ENCODE measurements around the gene PTK6.
"Not testable (repeated sequence)": the region's sequence is repeated elsewhere in the genome, so short reads cannot be mapped to it uniquely, and the experiment has no call there.

The PTK6 gene

DNA sequence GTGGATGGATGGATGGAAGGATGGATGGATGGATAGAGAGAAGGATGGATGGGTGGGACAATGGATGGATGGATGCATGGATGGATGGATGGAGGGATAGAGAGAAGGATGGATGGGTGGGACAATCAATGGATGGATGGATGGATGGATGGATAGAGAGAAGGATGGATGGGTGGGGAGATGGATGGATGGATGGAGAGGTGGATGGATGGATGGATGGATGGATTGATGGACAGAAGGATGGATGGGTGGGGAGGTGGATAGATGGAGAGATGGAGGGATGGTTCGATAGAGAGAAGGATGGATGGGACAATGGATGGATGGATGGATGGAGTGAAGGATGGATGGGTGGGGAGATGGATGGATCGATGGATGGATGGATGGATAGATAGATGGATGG, 44.7 kb downstream of the PTK6 start:
- no peak for ATAC-seq

DNA sequence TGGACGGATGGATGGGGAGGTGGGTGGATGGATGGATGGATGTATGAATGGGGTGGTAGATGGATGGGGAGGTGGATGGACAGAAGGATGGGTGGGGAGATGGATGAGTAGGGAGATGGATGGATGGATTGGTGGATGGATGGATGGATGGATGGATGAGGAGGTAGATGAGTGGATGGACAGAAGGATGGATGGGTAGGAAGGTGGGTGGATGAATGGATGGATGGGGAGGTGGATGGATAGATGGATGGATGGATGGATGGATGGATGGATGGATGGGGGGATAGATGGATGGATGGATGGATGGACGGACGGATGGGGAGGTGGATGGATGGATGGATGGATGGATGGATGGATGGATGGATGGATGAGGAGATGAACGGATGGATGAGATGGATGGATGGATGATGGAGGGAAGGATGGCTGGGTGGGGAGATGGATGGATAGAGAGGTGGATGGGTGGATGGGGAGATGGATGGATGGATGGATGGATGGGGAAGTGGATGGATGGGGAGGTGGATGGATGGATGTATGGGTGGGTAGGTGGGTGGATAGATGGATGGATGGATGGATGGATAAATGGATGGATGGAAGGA, 45.4 kb downstream of the PTK6 start:
- no peak for ATAC-seq

DNA sequence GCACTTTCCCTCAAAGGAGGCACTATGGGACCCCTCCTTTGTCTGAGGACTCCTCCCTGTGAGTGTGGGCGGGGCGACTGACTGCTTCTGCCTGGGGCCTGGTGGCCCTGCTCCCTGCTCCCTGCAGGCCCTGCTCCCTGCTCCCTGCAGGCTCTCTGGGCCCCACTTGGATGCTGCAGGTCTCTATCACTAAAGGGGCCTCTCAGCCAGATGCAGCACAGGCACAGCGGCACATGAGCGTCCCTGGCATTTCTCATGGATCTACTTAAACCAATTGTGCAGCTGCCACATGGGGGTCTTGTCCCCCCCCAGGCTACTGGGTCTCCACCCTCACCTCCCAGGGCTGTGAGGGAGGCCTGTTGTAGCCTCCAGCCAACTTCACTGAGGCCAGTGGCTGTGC, 46.1 kb downstream of the PTK6 start:
- no peak for ATAC-seq

DNA sequence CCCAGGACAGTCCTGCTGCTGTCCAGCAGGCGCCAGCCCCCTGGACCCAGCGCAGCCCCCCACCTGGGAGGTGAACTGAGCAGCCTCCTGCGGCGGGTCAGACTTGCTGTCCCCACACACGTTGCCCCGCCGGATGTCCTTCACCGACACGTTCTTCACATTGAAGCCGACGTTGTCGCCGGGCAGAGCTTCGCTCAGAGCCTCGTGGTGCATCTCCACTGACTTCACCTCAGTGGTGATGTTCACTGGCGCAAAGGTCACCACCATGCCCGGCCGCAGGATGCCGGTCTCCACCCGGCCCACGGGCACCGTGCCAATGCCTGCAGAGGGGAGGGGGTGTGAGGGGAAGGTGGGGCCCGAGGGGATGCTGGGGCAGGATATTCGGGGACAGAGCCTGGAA, 46.8 kb downstream of the PTK6 start:
- no peak for ATAC-seq

DNA sequence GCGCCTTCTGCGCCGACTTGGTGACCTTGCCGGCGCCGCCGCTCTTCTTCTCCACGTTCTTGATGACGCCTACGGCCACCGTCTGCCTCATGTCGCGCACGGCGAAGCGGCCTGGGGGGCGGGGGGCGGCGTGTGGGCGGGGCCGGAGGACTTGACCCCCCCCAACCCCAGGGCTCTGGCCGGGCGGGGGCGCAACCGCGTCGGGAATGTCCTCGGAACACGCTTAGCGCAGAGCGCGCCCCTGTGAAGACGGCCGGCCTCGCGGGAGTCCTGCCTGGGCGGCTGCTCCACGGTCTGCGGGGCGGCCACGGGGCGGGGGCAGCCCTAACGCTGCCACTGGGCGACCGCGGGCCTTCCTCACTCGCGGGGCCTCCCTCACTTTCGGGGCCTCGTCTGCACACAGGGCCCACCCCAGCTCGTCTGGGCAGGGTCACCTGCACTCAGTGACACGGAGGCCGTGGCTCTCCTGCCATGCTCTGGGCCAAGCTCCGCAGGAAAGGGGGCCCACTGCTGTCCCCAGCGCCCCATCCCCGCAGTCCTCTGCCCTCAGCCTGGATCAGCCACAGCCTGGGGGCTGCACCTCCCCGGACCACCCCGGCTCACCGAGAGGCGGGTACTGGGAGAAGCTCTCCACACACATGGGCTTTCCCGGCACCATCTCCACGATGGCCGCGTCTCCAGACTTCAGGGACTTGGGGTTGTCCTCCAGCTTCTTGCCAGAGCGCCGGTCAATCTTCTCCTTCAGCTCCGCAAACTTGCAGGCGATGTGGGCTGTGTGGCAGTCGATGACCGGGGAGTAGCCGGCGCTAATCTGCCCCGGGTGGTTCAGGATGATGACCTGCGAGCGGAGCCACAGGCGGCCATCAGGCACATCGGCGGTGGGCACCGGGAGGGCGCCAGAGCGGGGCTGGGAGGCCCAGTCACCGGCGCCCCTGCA, 48.6 kb downstream of the PTK6 start:
- ATAC-seq, result no peak

DNA sequence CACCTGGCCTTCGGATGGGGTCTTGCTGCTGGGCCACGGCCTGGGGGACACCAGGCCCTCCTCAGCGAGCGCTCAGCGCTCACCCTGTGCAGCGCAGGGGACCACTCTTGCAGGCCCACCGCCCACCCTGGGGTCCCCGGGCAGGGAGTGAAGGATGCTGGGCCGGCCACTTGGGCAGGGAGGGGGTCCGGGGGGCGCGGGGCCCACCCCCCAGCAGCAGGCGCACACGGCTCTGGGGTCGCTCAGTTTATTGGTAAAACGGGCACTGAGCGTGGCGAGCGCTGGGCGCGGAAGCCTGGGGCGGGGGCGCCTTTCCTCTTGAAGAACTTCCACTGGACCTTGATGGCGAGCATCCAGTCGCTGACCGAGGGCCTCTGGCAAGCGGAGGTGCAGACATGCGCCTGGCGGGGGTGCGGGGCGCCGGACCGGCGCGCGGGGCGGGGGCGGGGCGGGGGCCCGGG, 49.4 kb downstream of the PTK6 start:
- ATAC-seq, result no peak

DNA sequence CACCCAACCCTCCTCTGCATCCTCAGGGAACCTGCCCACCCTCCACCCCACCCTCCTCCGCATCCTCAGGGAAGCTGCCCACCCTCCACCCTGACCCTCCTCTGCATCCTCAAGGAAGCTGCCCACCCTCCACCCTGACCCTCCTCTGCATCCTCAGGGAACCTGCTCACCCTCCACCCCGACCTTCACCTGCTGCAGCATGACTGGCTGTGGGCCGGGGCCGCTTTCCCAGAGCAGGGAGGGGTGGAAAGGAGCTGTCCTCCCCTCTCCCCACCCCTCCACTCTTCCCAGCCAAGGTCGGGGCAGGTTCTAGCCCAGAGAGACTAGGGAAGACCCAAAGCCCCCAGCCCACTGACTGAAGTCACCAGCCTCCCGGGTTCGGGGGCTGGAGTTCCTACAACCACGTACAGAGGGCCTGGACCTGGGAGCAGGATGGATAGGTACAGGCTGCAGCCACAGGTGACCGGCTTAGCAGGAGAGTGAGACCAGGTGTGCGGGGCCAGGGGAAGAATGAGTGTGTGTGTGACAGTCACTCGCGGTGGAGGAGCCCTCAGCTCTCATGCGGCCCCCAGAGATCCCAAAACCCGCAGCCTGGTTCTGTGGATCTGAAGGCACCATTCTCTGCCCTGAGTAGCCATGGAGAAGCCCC, 49.9 kb downstream of the PTK6 start:
- no peak for ATAC-seq

DNA sequence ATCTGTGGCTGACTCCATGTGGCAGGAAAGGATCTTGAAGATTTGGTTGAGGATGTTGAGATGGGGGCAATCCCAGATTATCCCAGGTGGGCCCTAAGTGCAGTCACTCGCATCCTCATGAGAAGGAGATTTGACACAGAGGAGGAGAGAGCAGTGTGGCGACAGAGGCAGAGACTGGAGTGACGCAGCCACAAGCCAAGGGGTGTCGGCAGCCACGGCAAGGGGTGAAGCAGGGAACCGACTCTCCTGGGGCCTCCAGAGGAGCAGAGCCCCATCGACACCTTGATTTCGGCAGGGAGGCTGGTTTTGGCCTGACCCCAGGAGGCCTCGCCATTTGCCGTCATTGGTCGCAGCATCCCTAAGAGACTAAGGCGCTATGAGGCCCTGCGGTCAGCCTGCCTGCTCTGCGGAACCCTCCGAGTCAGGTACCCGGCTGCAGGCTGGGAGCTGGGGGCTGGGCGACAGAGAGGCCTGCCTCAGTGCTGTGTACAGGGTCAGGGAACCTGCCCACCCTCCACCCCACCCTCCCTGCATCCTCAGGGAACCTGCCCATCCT, 50.8 kb downstream of the PTK6 start:
- no peak for ATAC-seq

DNA sequence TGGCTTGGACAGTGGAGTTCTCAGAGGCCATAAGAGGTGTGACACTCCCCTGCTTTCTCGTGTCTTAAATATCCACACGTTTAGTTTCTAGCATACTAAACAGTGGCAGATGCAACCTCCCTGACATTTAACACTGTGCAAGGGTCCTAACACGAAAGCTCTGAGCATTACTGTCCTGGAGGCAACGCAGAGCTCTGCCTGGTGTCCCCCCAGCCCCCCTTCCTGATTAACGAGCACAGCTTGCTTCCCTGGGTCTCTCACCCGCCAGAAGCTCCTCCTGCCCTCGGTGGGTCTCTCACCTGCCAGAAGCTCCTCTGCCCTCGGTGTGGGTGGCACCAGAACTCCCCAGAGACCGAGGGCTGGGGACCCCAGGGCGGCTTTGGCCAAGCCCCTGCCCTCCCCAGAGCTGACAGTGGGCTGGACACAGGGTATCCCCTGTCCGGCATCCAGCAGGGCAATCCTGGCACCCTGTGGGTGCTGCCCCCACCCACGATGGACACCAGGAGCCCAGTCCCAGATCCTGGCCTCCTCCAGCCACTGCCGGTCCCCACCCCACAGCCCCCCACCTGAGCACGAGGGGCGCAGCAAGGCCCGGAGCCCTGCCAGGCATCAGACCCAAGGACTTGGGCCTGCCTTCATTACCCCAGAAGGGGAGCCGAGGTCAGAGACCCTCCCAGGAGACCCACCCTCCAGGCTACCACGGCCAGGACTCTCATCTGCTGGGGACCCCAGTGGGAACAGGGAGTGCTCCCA, 52.3 kb downstream of the PTK6 start:
- ATAC-seq, result no peak

DNA sequence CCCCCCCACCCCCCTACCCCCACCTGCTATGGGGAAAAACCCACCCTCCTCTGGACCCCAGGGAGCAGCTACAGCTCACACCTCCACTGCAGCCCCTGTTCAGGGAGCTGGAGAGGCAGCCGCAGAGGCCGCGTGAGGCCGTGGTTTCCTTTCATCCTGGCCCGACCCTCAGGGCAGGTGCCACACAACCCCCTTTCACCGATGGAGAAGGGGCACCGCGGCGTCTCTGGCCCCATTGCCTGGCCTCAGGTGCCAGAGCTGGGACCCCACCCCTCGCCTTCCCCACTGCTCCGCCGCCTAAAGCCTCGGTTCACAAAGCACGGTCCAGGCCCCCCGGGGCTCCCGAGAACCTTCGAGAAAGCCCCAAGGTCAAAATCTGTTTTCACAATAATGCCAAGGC, 52.9 kb downstream of the PTK6 start:
- ATAC-seq, result no peak

DNA sequence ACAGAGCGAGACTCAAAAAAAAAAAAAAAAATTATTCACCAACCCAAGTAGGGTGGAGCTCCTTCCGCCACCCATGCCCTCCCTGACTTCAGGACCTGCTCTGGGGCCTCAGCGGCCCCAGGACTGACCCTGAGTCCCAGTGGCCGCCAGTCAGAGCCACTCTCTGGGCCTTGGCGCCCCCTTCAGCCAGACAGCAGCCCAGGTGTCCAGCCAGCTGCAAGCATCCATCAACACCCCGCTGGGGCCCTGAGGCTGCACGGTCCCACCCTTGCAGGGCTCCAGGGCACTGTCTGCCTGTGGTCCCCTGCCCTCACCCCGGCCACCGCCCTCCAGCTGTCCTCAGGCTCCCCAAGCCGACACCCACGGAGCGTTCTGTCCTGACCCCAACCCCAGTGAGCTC, 53.3 kb downstream of the PTK6 start:
- ATAC-seq, result no peak

DNA sequence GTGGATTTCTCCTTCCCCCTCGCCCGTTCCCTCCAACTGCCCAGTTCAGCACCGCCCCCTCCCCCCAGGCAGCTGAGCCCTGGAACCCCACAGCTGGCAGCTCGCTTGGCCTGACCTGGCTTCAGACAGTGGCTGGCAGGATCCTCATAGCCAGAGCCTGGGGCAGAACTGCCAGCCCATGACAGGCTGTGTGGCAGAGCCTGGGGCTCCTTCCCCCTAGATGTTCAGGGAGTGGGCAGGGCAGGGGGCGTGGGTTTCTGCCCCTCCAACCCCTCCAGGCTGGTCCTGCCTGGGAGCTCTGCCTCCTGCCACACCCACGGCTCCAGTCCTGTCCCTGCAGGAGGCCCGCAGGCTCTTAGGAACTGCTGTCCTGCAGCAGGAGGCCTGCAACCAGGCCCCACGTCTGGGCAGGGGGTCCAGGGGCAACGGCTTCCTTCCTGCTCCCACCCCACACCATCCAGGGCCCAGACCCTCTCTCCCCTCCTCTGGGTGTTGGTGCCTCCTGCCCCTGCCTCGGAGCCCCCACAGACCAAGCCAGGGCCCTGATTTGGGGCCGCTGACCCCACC, 55.1 kb downstream of the PTK6 start:
- ATAC-seq, result no peak

DNA sequence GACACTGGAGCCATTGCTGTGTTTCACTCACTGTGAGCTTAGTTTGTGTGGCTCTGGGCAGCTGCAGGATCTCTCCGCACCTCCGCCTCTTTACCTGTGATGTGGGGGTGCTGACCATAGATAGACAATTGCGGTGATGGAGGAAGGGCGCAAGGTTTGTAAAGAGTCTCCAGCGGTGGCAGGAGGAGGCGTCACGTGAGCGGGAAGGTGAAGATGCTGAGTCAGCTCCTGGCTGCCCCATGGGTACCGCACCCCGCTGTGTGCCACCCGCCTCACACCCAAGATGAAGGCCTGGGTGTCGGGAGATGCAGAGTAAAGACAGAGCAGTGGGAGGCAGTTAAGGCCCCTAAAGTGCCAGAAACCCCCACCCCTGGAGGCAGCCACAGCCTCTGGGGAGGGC, 55.7 kb downstream of the PTK6 start:
- no peak for ATAC-seq

DNA sequence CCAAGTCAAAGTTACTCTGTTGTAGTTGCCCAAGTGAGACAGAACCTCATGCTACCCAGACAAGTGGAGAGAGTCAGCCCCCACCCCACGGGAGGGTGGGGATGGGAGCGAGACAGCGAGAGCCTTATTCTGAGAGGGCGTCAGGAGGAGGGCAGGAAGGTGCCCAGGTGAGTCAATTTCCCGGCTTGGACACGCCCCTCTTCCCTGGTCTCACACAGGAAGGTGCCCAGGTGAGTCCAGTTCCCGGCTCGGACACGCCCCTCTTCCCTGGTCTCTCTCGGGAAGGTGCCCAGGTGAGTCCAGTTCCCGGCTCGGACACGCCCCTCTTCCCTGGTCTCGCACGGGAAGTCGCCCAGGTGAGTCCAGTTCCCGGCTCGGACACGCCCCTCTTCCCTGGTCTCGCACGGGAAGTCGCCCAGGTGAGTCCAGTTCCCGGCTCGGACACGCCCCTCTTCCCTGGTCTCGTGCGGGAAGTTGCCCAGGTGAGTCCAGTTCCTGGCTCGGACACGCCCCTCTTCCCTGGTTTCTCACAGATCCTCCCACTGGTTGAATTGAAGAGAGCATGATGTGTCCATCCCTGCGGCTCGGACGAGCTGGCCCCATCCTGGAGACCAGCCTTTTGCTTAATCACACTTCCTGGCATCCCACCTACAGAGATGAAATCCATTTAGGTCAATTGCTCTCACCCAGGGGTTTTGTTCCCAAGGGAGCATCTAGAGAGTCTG, 57.3 kb downstream of the PTK6 start:
- not testable (repeated sequence) for ATAC-seq

DNA sequence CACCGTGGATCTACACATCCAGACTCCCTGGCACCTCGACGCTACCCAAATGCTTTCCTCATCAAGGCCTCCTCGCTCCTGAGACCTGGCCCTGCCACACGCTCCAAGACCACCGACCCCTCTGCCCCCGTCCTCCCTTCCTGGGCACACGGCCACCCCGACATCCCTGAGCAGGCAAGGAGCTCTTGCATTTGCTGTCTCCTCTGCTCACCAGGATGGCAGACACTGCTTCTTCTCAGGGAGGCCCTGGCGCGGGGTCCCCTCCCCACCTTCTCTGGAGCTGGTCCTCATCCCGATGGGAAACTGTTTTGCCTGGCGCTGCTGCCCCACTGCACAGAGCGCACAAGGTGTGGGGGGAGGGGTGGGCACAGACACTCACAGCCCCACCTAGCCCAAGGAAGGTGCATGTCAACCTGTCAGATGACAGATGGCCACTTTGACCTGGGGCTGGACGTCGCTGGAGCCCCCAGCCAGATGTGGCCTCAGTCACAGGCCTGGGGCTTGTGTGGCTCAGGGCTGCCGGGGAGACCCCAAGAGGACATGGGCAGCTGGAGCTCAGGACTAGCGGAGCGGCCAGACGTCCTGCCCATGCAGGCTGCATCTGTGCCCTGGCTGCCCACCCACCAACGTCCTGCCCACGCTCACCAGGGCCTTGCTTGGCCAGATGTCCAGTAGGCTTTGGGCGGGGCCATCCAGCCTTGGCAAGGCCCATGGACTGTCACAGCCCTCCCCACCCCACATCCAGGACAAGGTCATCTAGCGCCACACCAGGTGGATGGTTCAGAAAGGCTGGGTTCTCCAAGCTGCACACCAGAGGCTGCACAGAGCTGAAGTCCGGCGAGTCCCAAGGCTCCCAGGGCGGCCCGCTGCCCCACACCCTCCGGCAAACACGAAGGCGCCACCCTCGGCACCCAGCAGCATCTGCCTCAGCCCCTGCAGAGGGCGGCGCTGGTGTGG, 58.6 kb downstream of the PTK6 start:
- ATAC-seq, result no peak
